HepG2 (cell line): ENCODE data around the gene STAP2. TPM values are rescaled to one million over a fixed set of nuclear protein-coding genes. Genes with fewer than 3 reads are reported as not detected.

Experiments
- AHDC1 ChIP-seq: sonication (generic); formaldehyde crosslinking; IDR thresholded peaks from 2 replicates; pipeline ENCODE4 v1.5.1; 2020; ENCODE audit warnings: mild to moderate bottlenecking, missing genetic modification reagents, borderline replicate concordance
- ELF4 ChIP-seq: sonication (generic); formaldehyde crosslinking; IDR thresholded peaks from 2 replicates; pipeline ENCODE4 v1.5.0; 2020; ENCODE audit warnings: missing genetic modification reagents, mild to moderate bottlenecking, moderate library complexity, borderline replicate concordance
- HBP1 ChIP-seq: IDR thresholded peaks from 2 replicates; pipeline ENCODE4 v1.6.1; 2016; ENCODE audit warnings: low read depth, control low read depth
- KDM2A ChIP-seq: sonication (generic); formaldehyde crosslinking; IDR thresholded peaks from 2 replicates; pipeline ENCODE4 v1.4.0; 2020; ENCODE audit warnings: low read depth, missing genetic modification reagents, borderline replicate concordance
- MYPOP ChIP-seq: sonication (generic); formaldehyde crosslinking; IDR thresholded peaks from 2 replicates; pipeline ENCODE4 v1.8.1; 2023; ENCODE audit warnings: mild to moderate bottlenecking, moderate library complexity, missing genetic modification reagents
- NONO ChIP-seq, 2 experiments: fragments of 450-650 bp in 1 of 2; sonication (generic) in 1 of 2; formaldehyde crosslinking in 1 of 2; IDR thresholded peaks in 1 of 2; conservative IDR thresholded peaks in 1 of 2; 2 replicates each; pipeline versions ENCODE4 v1.6.1 to v1.8.0; 2017 to 2022; ENCODE audit warnings: mild to moderate bottlenecking in 1 of 2, missing genetic modification reagents in 1 of 2, moderate library complexity in 1 of 2
- NRL ChIP-seq: sonication (generic); formaldehyde crosslinking; IDR thresholded peaks from 2 replicates; pipeline ENCODE4 v1.5.0; 2020; ENCODE audit warnings: missing genetic modification reagents, mild to moderate bottlenecking, moderate library complexity, borderline replicate concordance
- PREB ChIP-seq: sonication (generic); formaldehyde crosslinking; IDR thresholded peaks from 2 replicates; pipeline ENCODE4 v1.4.0; 2020; ENCODE audit warnings: missing genetic modification reagents
- SPEN ChIP-seq: sonication (generic); formaldehyde crosslinking; IDR thresholded peaks from 2 replicates; pipeline ENCODE4 v1.5.1; 2020; ENCODE audit warnings: low read depth, mild to moderate bottlenecking, missing genetic modification reagents
- ZBTB21 ChIP-seq: sonication (generic); formaldehyde crosslinking; IDR thresholded peaks from 2 replicates; pipeline ENCODE4 v1.4.0; 2020; ENCODE audit warnings: missing genetic modification reagents
- ZNF275 ChIP-seq: sonication (generic); formaldehyde crosslinking; IDR thresholded peaks from 2 replicates; pipeline ENCODE4 v1.8.0; 2022; ENCODE audit warnings: missing genetic modification reagents, mild to moderate bottlenecking, inconsistent platforms, borderline replicate concordance
- ZNF30 ChIP-seq: sonication (generic); formaldehyde crosslinking; IDR thresholded peaks from 2 replicates; pipeline ENCODE4 v1.5.0; 2020; ENCODE audit warnings: mild to moderate bottlenecking, missing genetic modification reagents
- ZNF317 ChIP-seq: sonication (generic); formaldehyde crosslinking; IDR thresholded peaks from 2 replicates; pipeline ENCODE4 v1.5.0; 2020; ENCODE audit warnings: mild to moderate bottlenecking, missing genetic modification reagents
- ZNF768 ChIP-seq: sonication (generic); formaldehyde crosslinking; IDR thresholded peaks from 2 replicates; pipeline ENCODE4 v1.4.0; 2020; ENCODE audit warnings: missing genetic modification reagents
- ZSCAN22 ChIP-seq: sonication (generic); formaldehyde crosslinking; IDR thresholded peaks from 2 replicates; pipeline ENCODE4 v1.4.0; 2020; ENCODE audit warnings: mild to moderate bottlenecking, missing genetic modification reagents
- polyA plus RNA-seq, 8 experiments: library from polyadenylated mRNA; depleted of rRNA in 3 of 8; stranded (reverse) in 7 of 8; unstranded in 1 of 8; fragments of >200 nt; fragmentation: Illumina TruSeq in 4 of 8; extraction: Trizol in 4 of 8; gene quantifications; 2 replicates each; pipeline versions ENCODE4 v1.2.1 to v1.2.3, GENCODE V29; 2011 to 2016; ENCODE audit warnings: low read depth in 4 of 8, missing spikeins in 1 of 8, mixed read lengths in 1 of 8; ENCODE audit not compliant: insufficient read depth in 1 of 8
- total RNA-seq, 5 experiments: library from RNA; depleted of rRNA; stranded (reverse); fragments of >200 nt; fragmentation: Illumina TruSeq; extraction: Trizol; gene quantifications; 2 replicates each; pipeline ENCODE4 v1.2.3, GENCODE V29; 2016; ENCODE audit warnings: low read depth in 1 of 5

STAP2 gene
- total and polyA plus RNA-seq, 2 of the 13 experiments (the other 11 are each of a cell fraction or from before 2014, with no cell fraction given), result 39.0 to 43.7 TPM

GRCh38 chr19:4385291-4386040 is 46.8 kb upstream of the STAP2 start (continued):
- TF ChIP-seq HBP1 (CRISPR knock-in tag) (no peak), NRL (no peak), KDM2A (no peak), ZNF768 (CRISPR knock-in tag) (no peak), ZBTB21 (no peak), ZNF275 (no peak), ZNF30 (no peak), ELF4 (CRISPR knock-in tag) (no peak), SPEN (no peak), AHDC1 (no peak), ZSCAN22 (CRISPR knock-in tag) (no peak), PREB (CRISPR knock-in tag) (no peak), MYPOP (CRISPR knock-in tag) (no peak), ZNF317 (no peak), NONO (IDR thresholded peaks at IDR 0.05) (no peak), NONO (CRISPR knock-in tag; conservative IDR thresholded peaks at IDR 0.05) (no peak)
